ENCODE data around the gene TBC1D1.

Gene TBC1D1

DNA sequence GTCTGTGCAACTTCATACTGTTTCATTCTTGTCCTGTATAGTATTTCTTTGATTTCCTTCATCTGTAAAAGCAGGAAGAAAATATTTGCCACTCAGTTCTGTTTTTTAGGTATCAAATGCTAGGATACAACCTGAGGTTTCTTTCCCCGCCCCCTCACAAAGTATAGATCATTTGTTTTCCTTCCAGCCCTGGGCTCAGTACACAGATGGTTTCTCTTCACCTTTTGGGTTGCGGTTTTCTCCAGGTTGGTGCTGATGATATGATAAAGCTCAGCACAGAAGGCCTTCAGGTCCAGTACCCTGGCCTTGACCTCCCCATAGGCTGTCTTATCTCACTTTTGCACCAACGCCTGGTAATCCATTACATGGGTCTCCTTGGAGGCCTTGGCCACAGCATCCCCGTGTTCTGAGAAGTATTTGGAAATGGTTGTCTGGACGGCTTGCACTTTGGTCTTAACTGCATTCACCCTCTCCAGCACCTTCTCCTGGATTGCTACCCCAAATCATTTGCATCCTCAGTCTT is 104.5 kb downstream of the TBC1D1 start:
- no peak for TF ChIP-seq GATA3 (IDR thresholded peaks at IDR 0.05; ENCODE audit: low read depth, low read length)

DNA sequence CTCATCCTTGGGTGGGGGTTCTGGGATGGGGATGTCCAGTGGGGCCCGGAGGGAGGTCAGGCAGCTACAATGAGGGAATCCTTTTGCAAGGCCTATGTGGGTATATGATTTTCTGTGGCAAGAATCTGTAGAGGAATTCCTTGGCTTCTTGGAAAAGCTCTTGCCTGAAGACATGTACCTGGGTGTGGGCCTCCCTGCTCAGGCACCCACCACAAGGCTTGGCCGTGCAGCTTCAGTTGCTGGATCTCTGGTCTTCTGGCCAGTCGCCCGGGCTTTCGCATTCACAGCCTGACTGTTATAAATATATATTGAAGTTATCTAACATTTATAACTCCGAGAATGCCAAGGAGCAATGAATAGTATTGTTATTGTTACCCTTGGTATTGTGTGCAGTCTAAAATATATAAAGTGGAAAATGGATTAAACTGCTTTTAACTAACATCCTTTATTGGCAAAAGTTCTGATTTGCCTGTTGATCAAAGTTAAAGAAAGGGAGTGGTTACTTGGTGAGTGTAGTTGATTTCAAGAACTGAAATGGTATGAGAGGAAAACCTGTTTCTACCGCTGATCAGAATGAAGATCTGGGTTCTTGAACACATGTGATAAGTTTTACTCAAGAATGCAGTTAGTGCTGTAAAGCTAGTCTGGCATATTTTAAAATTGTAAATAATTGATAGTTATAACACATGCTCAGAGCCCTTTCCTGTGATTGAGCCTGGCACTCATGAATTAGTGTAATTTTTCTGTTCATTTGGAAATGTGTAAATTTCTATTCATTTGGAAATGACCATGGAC is 105.3 kb downstream of the TBC1D1 start:
- TF ChIP-seq GATA3 (IDR thresholded peaks at IDR 0.05; ENCODE audit: low read depth, low read length) (no peak), GATA2 (IDR thresholded peaks at IDR 0.05; ENCODE audit: low read depth, low read length) (no peak)

DNA sequence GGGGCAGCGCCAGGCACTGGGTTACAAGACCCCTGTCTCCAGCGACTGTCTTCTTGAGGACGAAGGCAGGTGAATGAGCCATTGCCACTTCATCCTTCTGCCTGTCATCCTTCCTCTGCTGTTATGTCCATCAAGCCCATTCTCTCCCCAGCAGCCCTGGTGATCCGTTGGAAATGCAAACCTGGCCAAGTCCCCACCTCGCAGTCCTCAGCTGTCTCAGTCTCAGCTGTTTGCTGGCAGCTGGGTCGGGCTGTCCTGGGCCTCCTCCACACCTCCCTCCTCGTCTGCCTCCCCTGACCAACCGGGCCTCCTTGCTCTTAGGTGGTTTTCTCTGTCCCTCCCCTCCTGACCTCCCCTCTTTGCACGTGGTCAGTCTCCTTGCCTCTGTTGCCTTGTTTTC is 107.3 kb downstream of the TBC1D1 start:
- TF ChIP-seq GATA2 (IDR thresholded peaks at IDR 0.05; ENCODE audit: low read depth, low read length) (no peak), GATA3 (IDR thresholded peaks at IDR 0.05; ENCODE audit: low read depth, low read length) (no peak)

DNA sequence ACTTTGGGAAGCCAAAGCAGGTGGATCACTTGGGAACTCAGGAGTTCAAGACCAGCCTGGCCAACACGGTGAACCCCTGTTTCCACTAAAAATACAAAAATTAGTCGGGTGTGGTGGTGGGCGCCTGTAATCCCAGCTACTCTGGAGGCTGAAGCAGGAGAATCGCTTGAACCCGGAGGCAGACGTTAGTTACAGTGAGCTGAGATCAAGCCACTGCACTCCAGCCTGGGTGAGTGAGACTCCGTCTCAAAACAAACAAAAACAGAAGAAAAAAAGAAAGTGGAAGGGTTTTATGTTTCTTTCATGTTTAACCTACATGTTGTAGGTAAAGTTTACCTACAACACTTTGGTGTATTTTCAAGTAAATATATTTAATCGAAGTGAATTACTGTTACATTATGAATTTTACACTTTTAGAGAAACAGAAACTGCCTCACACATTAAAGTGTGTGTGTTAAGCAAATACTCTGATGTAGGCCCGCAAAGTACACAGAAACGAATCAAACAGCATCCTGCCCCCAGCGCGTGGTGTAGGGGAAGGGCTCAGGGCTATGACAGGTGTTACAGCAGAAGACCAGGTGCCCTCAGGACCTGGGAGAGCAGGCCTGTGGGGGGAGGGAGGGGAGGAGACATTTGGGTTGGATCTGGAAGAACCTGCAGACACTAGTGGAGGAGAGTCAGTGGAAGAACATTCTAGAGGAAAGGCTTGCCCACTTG is 108.3 kb downstream of the TBC1D1 start:
- no peak for TF ChIP-seq GATA2 (IDR thresholded peaks at IDR 0.05; ENCODE audit: low read depth, low read length)
- TF ChIP-seq GATA3 (IDR thresholded peaks at IDR 0.05; ENCODE audit: low read depth, low read length) = no peak

DNA sequence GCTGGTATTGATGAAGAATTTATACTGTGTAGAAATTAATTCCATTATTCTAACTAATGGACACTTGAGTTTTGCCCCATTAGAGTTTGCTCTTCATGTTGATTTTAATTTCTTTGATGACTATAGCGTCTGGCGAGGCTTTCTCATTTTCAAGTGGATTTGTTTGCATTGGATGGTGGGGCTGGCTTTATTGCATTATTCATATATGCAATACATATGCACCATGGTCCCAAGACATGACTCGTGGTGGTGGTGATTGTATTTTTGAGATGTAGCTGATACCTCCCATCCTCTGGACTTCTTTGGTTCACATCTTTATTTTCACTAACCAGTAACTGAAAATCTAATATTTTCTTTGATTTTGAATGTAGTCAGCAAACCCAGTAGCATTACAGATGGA is 109.1 kb downstream of the TBC1D1 start:
- TF ChIP-seq GATA2 (IDR thresholded peaks at IDR 0.05; ENCODE audit: low read depth, low read length) (no peak), GATA3 (IDR thresholded peaks at IDR 0.05; ENCODE audit: low read depth, low read length) (no peak)

DNA sequence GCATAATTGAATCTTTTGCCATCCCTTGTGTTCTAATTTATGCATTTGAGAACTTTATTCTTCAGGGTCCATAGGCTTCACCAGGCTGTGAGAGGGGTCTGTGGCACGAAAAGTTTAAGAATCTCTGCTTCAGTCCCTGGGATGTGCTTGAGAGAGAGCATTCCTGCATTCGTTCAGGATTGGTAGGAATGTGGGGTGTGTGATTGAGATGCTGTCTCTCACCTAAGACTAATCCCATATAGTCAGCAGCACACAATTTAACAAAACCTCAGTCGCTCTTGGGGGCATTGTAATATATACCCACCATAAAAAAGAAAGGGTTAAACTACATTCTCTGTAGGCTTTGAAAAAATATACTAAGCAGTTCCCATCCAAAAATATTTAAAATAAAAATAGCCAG is 111.0 kb downstream of the TBC1D1 start:
- no peak for TF ChIP-seq GATA3 (IDR thresholded peaks at IDR 0.05; ENCODE audit: low read depth, low read length)

DNA sequence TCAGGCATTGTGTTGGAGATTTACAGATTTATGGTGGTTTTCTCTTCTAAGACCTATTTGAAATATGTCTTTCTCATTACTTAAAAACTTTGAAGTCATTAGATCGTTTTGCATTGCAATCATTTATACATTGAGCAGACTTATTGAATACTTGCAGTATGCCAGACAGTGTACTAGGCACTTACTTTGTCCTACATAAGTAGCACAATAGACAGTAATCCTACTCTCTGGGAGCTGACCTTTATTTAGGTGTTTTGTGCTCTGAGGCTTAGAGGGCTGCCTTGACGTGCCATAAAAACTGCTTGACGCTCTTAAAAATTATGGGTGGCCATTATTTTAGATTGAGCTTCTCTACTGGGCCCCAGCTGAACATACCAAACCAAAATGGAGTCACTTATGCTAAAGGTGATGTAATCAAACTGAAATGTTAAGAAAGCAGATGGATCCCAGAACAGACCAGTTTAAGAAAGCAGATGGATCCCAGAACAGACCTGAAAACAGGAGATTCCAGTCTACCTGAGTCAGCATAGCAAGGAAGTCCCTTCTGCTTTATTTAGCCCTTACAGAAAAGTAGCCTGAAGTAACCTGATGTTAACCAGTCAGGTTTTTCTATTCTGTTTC is 111.7 kb downstream of the TBC1D1 start:
- no peak for TF ChIP-seq GATA3 (IDR thresholded peaks at IDR 0.05; ENCODE audit: low read depth, low read length)
- no peak for TF ChIP-seq GATA2 (IDR thresholded peaks at IDR 0.05; ENCODE audit: low read depth, low read length)

DNA sequence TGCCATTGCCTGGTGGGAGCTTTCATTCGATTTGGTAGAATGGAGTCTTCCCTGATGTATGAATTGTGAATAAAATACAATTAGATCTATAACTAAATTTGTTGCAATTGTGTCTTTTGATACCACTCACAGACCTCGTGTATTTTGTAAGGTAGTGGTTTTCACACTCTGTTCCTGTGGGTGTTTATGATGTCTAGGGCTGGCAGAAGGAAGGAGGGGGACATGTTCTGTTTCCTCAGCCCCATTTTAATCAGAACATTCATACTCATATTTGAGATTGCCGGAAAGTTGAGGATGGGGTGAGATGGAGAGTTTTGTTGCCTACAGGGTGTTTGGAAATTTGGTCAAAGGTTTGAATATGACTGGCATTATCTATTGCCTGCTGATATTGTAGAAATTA is 112.2 kb downstream of the TBC1D1 start:
- no peak for TF ChIP-seq GATA2 (IDR thresholded peaks at IDR 0.05; ENCODE audit: low read depth, low read length)
- TF ChIP-seq GATA3 (IDR thresholded peaks at IDR 0.05; ENCODE audit: low read depth, low read length) = no peak

DNA sequence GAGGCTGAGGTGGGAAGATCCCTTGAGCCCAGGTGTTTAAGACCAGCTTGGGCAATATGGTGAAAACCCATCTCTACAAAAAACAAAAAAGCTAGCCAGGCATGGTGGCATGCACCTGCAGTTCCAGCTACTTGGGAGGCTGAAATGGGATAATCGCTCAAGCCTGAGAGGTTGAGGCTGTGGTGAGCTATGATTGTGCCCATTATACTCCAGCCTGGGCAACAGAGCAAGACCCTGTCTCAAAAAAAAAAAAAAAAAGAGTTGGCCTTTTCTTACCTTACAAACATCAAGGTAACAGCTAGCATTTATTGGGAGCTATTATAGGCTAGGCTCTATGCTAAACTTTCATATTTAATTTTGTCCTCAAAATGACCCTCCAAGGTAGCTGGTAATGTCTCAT is 112.7 kb downstream of the TBC1D1 start:
- TF ChIP-seq GATA3 (IDR thresholded peaks at IDR 0.05; ENCODE audit: low read depth, low read length) = no peak
- no peak for TF ChIP-seq GATA2 (IDR thresholded peaks at IDR 0.05; ENCODE audit: low read depth, low read length)

DNA sequence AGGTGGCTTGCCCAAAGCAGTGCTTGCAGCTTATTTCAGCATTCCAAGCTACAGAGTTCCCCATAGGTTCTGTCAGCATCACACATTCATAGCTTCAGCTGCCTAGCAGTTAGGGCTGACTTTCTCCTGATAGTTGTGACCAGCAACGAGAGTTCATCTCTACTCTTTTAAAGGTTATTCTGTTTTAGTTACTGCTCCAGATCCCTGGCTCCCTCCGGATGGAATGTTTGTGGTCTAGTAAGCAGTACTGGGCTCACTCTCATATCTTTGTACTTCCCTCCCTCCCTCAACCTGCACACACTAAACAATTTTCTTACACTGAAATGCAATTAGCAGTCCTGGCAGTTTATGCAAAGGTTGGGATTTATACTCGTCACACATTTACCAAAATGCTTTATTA is 113.2 kb downstream of the TBC1D1 start:
- no peak for TF ChIP-seq GATA2 (IDR thresholded peaks at IDR 0.05; ENCODE audit: low read depth, low read length)
- no peak for TF ChIP-seq GATA3 (IDR thresholded peaks at IDR 0.05; ENCODE audit: low read depth, low read length)

DNA sequence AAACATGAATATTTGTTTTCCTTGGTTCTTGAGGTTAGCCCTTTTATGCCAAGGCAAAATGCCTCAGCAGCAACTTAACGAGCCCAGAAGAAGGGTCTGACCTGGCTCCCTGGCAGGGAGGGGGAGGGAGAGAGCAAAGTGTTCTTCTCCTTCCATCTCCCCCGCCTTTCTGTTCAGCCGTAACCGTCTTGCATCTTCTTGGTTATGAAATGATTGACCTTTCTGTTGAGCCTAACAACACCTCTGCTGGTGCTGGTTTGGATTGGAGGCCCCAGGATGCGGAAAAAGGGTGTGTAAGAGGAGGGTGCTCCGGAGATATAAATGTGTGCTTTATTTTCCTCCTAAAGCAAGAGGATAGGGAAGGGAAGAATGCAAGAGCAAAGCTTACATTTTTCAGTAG is 114.0 kb downstream of the TBC1D1 start:
- TF ChIP-seq GATA3 (IDR thresholded peaks at IDR 0.05; ENCODE audit: low read depth, low read length) (no peak), GATA2 (IDR thresholded peaks at IDR 0.05; ENCODE audit: low read depth, low read length) (no peak)

DNA sequence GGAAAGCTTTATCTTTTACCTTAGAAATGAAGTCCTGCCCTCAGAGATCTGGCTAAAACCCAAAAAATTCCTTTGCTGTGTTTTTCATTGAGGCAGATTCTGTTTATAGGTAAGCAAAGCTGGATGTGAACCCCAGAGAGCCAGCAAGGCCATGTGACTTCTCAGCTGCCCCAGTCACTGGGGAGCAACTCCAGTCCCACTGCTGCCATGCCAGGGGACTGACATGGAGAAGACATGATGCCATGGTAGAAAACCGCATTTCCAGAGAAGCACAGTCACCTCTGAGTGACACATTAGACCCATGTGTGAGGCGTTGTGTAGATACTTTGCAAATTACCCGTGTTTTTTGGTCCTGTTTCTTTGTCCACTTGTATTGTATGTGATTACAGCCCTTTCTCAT is 114.8 kb downstream of the TBC1D1 start:
- no peak for TF ChIP-seq GATA3 (IDR thresholded peaks at IDR 0.05; ENCODE audit: low read depth, low read length)
- TF ChIP-seq GATA2 (IDR thresholded peaks at IDR 0.05; ENCODE audit: low read depth, low read length) = no peak

DNA sequence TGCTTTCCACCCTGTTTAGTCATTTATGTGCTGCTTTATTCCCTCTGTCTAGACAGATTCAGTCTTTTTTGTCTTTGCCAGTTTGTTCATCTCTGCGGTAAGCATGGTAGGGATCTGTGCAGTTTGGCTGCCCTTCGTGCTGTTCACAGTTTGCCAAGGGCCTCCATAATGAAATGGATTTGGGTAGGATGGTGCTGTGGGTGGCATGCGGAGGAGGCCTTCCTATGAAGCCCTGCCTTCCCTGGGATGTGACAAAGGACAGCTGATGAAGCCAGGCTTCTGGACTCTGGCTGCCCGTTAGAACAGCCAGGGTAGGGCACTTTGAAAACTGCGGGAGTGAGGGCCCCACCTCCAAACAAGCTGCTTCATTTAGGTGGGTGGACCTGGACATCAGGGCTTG is 116.8 kb downstream of the TBC1D1 start:
- TF ChIP-seq GATA3 (IDR thresholded peaks at IDR 0.05; ENCODE audit: low read depth, low read length) (no peak), GATA2 (IDR thresholded peaks at IDR 0.05; ENCODE audit: low read depth, low read length) (no peak)

DNA sequence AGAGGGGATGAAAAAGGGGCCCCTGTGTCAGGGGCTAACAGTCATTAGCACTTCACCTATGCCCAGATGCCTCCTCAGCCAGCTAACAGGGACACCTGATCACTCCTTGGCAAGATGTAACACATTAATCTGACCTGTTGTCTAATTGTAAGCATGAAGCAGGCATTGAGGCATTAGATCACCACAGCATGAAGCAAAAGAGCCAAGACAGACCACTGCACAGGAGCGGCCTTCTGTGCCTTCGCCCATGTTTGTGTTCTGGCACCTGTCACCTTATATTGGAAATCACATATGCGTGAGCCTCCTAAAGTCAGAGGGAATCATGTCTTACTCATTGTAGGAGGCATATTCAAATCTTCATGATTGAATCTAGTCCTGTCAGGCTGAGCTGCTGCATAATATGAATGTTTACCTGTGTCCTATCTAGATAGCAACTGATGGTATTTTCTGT is 117.7 kb downstream of the TBC1D1 start:
- TF ChIP-seq GATA2 (IDR thresholded peaks at IDR 0.05; ENCODE audit: low read depth, low read length) (no peak), GATA3 (IDR thresholded peaks at IDR 0.05; ENCODE audit: low read depth, low read length) (no peak)

DNA sequence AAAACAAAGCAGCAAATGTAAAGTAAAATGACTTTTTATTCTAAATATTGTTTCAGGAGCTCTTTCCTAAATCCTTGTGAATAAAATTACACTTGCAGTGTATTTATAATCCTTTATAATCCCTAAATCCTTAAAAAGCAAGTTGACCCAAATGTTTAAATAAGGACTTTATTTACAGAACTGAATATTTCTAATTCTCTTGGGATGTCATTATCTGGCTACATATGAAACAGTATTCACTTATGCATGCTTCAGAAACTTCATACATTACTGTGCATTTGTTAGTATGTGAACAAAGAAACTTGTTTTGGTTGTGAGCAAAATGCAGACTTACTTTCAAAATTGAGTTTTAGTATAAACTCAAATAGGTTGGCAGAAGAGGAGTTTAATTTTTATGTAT is 118.5 kb downstream of the TBC1D1 start:
- no peak for TF ChIP-seq GATA3 (IDR thresholded peaks at IDR 0.05; ENCODE audit: low read depth, low read length)
- TF ChIP-seq GATA2 (IDR thresholded peaks at IDR 0.05; ENCODE audit: low read depth, low read length) = no peak

All from SH-SY5Y (cell line).